Muscle of leg (tissue), 11 donors: ENCODE measurements around the gene CTRB1. TPM values are rescaled to one million over a fixed set of nuclear protein-coding genes. Genes with fewer than 3 reads are reported as not detected.

Experiments used
- DNase-seq: peaks from one replicate; pipeline ENCODE4 v3.0.0; 2013
- H3K27ac ChIP-seq: one replicate; pipeline ENCODE4 v1.5.1; 2013; ENCODE audit warnings: mild to moderate bottlenecking, low read length, control low read depth
- H3K27me3 ChIP-seq: one replicate; pipeline ENCODE4 v1.6.1; 2013; ENCODE audit warnings: low read length; ENCODE audit not compliant: control insufficient read depth, insufficient read depth
- H3K36me3 ChIP-seq: one replicate; pipeline ENCODE4 v1.6.1; 2013; ENCODE audit warnings: low read length; ENCODE audit not compliant: control insufficient read depth, insufficient read depth
- H3K4me1 ChIP-seq: one replicate; pipeline ENCODE4 v1.6.1; 2013; ENCODE audit warnings: low read length; ENCODE audit not compliant: control insufficient read depth, insufficient read depth
- H3K4me3 ChIP-seq: one replicate; pipeline ENCODE4 v1.5.1; 2013; ENCODE audit warnings: low read length, control low read depth
- H3K9me3 ChIP-seq: replicated peaks from 2 replicates; pipeline ENCODE4 v1.6.1; 2013; ENCODE audit warnings: low read depth, low read length; ENCODE audit not compliant: control insufficient read depth
- WGBS: methylation state at CpG from one replicate; pipeline ENCODE4 v1.1.5; 2013; ENCODE audit warnings: missing lambda C conversion rate; ENCODE audit not compliant: insufficient coverage; 5-methylcytosine and 5-hydroxymethylcytosine counted together
- polyA plus RNA-seq, 8 donors: library from polyadenylated mRNA; unstranded; fragments of 120-200 nt; gene quantifications; one replicate each; pipeline versions ENCODE4 v1.2.1 to v1.2.3, GENCODE V29; 2013; ENCODE audit warnings: inconsistent platforms in 1 of 8, low replicate concordance in 1 of 8; ENCODE audit not compliant: insufficient read length in 8 of 8, insufficient read depth in 1 of 8
- total RNA-seq: library from RNA; stranded (reverse); fragments of 120-200 nt; gene quantifications from one replicate; pipeline ENCODE4 v1.2.4, GENCODE V29; 2013

CTRB1 gene
- total and polyA plus RNA-seq, 9 donors = 0.20 to 1.0 (median 0.56) TPM; not detected in 2

DNA sequence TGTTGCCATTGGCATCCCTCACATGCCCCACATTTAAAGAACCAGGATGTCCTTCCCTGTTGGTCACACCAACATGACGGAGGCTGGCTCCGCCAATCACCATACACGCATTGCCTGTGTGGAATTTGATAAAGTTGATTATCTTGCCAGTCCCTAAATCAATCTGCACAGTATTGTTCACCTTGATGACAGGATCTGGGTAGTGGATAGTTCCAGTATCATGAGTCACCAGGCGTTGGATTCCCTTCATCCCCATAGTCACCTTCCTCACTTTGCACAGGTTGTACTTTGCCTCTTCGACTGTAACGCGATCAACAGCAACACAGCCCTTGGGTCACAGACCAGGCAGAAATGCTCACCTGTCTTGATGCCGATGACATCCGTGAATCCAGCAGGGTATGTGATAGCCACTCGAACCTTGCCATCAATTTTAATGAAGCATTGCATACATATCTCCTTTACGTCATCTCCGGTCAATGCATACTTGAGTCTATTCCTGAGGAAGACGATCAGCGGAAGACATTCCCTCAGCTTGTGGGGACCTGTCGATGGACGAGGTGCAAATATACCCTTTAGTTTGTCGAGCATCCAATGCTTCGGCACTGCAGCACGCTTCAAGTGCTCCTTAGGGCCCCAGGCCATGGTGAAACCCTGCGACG is 26.1 kb upstream of the CTRB1 start:
- WGBS = 92% methylated on average over 17 of the region's 21 CpGs
- no peak overlapping the region for H3K27ac ChIP-seq
- DNase-seq = no peak
- no peaks in the 10 kb centered on the region for H3K9me3 ChIP-seq
- H3K36me3 ChIP-seq = no peaks in the 10 kb centered on the region
- H3K4me1 ChIP-seq = no peaks in the 10 kb centered on the region
- peaks cover 14% of the 10 kb centered on the region for H3K27me3 ChIP-seq
- H3K4me3 ChIP-seq = no peak overlapping the region

DNA sequence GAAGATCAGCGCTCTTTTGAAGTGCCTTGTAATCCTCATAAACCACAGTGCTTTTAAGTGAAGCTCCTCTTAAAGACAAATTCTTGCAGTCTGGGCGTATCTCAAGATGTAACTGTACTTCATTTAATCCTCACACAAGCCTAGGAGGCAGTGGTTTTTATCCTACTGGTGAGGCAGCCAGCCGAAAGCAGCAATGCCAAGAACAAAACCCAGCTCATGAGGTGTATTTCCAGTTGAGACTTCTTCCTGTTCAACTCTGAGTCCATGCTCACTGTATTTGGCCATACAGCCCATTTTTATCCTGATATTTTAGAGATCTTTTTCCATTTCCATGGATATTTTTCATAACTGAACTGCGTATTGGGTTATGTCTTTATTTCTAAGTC is 25.5 kb upstream of the CTRB1 start:
- DNase-seq = no peak
- no peak overlapping the region for H3K27ac ChIP-seq
- H3K9me3 ChIP-seq = no peaks in the 10 kb centered on the region
- H3K27me3 ChIP-seq = peaks cover 16% of the 10 kb centered on the region
- H3K36me3 ChIP-seq = no peaks in the 10 kb centered on the region
- WGBS = 100% methylated on average over 1 of the region's 4 CpGs
- no peaks in the 10 kb centered on the region for H3K4me1 ChIP-seq
- no peak overlapping the region for H3K4me3 ChIP-seq

DNA sequence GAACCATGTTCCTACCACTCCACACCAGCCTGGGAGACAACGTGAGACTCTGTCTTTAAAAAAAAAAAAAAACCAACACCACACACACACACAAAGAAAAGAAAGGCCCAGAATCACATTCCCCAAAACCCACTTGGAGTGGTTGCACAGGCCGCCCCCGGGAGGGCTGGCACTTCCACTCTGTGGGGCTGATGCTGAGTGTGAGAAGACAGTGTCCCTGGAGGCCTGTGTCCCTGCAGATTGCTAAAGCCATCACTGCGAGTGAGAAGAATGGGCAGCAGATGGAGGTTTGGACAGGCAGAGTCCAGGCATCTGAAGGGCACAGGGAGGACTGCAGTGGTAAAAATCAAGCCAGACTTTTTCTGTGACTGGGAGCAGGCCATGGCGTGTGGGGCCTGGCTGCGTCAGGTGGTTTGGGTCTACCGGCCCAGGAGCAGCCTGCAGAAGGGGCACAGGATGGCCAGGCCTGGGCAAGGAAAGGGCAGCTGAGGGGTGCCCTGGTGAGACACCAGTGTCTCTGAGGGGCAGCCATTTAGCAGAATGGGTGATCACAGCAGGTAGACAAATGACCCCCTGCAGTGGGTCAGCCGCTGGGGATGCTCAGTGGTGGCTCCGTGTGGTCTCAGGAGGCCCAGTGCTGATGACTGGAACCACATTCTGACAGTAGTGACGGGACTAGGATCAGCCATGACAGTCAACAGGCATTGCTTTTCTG is 24.9 kb upstream of the CTRB1 start:
- H3K4me3 ChIP-seq = no peak overlapping the region
- WGBS = 78% methylated on average over 7 of the region's 10 CpGs
- peaks cover 18% of the 10 kb centered on the region for H3K27me3 ChIP-seq
- no peak overlapping the region for H3K27ac ChIP-seq
- DNase-seq = no peak
- H3K4me1 ChIP-seq = no peaks in the 10 kb centered on the region
- no peaks in the 10 kb centered on the region for H3K9me3 ChIP-seq
- no peaks in the 10 kb centered on the region for H3K36me3 ChIP-seq

DNA sequence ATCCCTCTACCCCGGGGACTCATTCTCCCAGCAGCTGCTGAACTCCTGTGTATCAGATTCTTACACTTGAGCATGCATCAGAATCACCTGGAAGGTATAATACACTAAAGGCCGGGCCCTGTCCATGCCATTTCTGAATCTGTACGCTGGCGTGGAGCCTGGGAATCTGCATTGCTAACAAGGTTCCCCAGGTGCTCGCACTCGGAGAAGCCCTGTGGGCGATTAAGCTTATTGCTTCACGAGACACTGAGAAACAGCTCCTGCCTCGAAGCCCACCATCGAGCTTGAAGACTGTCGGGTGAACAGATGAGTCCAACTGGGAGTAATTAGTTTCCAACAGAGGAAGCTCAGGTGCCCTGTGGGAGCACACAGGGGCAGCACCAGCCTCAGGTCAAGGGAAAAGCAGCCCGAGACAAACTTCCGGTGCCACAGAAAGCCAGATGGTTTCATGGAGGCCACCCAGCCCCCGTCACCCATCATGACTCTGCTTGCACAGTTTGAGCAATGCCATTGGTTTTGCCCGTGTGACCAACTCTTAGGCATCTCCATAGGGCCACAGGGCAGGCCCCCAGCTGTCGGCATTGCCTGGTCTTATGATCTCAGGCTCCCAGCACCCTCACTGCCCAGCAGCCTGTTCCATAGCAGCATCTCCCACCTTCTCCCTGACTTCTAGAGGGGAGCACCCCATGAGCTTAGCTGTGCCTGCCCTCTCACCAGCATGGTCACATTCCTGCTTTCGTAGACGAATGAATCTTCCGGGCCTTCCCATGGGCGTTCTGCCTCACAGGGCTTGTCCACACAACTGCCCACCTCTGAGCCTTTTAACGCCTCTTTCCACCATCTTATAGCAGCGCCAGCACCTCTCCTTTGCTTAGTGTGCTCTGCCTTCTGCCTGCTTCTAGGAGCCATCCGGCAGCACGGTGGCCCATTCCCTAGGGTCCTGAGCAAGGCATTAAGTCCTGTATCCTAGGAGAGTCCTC is 22.7 kb upstream of the CTRB1 start:
- Histone ChIP-seq H3K36me3 (no peaks in the 10 kb centered on the region), H3K27ac (no peak overlapping the region), H3K27me3 (peaks cover 14% of the 10 kb centered on the region), H3K4me3 (no peak overlapping the region), H3K4me1 (no peaks in the 10 kb centered on the region), H3K9me3 (no peaks in the 10 kb centered on the region)
- WGBS = 77% methylated on average over 24 of the region's 24 CpGs
- no peak for DNase-seq

DNA sequence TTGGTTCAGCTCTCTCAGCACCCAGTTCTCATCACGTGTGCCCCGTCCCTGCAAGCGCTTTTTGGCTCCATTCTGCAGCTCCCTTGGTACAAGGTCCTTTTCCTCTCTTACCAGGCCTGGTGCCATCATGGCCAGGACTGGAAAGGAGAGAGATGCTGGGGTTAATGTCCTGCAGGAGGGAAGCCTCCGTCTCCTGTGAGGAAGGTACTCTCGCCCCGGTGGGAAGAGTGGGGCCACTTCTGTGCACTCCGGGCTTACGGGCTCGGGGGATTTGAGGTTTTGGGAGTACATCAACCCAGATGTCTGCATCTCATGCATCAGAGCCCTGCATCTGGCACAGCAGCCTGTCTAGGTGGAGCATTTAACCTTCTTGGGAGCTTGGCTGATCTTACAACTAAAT is 22.0 kb upstream of the CTRB1 start:
- no peak overlapping the region for H3K27ac ChIP-seq
- H3K36me3 ChIP-seq = no peaks in the 10 kb centered on the region
- 50% methylated on average over 6 of the region's 9 CpGs for WGBS
- no peak for DNase-seq
- H3K4me1 ChIP-seq = no peaks in the 10 kb centered on the region
- peaks cover 14% of the 10 kb centered on the region for H3K27me3 ChIP-seq
- no peak overlapping the region for H3K4me3 ChIP-seq
- no peaks in the 10 kb centered on the region for H3K9me3 ChIP-seq

DNA sequence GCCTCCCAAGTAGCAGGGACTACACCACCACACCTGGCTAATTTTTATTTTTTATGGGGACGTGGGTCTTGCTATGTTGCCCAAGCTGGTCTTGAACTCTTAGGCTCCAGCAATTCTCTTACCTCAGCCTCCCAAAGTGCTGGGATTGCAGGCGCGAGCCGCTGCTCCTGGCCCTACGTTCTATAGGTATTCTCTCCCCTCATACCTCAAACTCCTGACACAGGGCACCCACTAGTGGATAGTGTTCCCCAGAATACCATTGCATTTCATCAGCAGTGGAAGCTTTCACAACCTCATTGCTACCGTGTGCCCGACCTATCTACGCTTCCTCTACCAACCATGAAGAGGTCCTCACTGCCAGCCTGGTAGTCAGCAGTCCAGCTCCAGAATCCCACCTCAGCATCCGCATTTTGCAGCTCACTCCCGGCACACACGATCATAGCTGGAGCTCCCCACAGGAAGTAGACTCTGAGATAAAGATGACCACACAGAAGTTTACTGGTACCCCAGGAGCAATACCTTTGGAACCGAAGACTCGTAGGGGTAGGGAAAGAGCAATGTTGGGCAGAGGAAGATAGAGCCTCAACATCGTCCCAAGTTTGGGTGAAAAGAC is 21.2 kb upstream of the CTRB1 start:
- Histone ChIP-seq H3K27me3 (peaks cover 14% of the 10 kb centered on the region), H3K4me3 (no peak overlapping the region), H3K4me1 (no peaks in the 10 kb centered on the region), H3K9me3 (no peaks in the 10 kb centered on the region), H3K36me3 (no peaks in the 10 kb centered on the region), H3K27ac (no peak overlapping the region)
- DNase-seq = no peak
- 67% methylated on average over 9 of the region's 14 CpGs for WGBS

DNA sequence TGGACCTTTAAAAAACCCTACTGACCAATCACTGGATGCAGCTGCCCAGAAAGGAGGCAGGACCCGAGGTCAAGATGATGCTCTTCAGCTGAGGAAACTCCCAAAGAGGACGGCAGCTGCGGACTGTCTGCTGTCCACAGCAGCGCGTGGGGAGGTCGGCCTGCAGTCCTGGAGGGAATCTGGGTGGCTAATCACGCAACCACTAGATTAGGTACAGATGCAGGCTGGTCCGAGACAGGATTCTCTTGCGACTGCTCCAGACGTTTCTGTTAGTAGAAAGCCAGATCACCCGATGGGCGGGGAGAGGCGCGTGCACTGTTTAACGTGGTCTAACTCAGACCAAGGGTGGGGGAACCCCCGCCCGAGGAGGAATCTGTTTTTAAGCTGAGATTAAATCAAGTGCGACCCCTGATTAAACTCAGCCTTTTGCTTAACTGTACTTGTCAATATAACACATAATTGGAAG is 20.6 kb upstream of the CTRB1 start:
- no peak for DNase-seq
- WGBS = 25% methylated on average over 16 of the region's 18 CpGs
- H3K4me1 ChIP-seq = no peaks in the 10 kb centered on the region
- H3K4me3 ChIP-seq = no peak overlapping the region
- H3K9me3 ChIP-seq = no peaks in the 10 kb centered on the region
- H3K27ac ChIP-seq = no peak overlapping the region
- no peaks in the 10 kb centered on the region for H3K36me3 ChIP-seq
- peaks cover 14% of the 10 kb centered on the region for H3K27me3 ChIP-seq

DNA sequence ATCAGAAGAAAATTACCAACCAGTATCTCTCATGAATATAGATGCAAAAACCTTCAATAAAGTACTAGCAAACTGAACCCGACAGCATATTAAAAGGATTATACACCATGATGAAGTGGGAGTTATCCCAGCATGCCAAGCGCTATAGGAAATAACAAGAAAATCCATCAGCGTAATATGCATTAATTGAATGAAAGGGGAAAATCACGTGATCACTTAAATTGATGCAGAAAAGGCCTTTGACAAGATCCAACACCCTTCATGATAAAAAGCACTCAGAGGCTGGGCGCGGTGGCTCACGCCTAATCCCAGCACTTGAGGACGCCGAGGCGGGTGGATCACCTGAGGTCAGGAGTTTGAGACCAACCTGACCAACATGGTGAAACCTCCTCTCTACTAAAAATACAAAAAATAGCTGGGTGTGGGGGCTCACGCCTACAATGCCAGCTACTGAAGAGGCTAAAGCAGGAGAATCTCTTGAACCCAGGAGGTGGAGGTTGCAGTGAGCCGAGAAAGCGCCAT is 16.7 kb upstream of the CTRB1 start:
- H3K9me3 ChIP-seq = no peaks in the 10 kb centered on the region
- no peaks in the 10 kb centered on the region for H3K36me3 ChIP-seq
- H3K27me3 ChIP-seq = peaks cover 5% of the 10 kb centered on the region
- WGBS = 100% methylated on average over 1 of the region's 13 CpGs
- DNase-seq = no peak
- H3K27ac ChIP-seq = no peak overlapping the region
- no peaks in the 10 kb centered on the region for H3K4me1 ChIP-seq
- no peak overlapping the region for H3K4me3 ChIP-seq

DNA sequence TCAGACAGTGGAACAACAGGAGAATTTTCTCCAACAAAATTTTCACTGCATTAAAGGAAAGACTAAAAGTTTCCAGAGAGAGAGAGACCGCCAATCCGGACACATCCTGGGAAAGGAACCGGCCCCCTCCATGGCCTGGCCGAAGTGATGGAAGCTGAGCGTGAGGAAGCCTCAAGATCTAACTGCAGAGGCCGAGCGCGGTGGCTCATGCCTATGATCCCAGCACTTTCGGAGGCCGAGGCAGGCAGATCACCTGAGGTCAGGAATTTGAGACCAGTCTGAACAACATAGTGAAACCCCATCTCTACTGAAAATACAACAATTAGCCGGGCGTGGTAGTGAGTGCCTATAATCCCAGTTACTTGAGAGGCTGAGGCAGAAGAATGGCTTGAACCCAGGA is 15.7 kb upstream of the CTRB1 start:
- H3K4me1 ChIP-seq = peaks cover 2% of the 10 kb centered on the region
- no peaks in the 10 kb centered on the region for H3K36me3 ChIP-seq
- WGBS = 77% methylated on average over 9 of the region's 12 CpGs
- H3K9me3 ChIP-seq = no peaks in the 10 kb centered on the region
- DNase-seq = peak; percentile 57
- H3K4me3 ChIP-seq = no peak overlapping the region
- H3K27me3 ChIP-seq = peaks cover 3% of the 10 kb centered on the region
- no peak overlapping the region for H3K27ac ChIP-seq
